ENCODE results near the gene C19orf38.

GRCh38 chr19:10812902-10813404, 35.3 kb upstream of the C19orf38 start:
- TF ChIP-seq CTCF (IDR thresholded peaks at IDR 0.05) (no peak), POLR2A (IDR thresholded peaks at IDR 0.05) (no peak), EP300 (IDR thresholded peaks at IDR 0.05) (peak in 1 of 2 donors; percentile 29)

All from tibial nerve (tissue), 4 donors.